Neuronal stem cell (in vitro differentiated cells): Measurements from ENCODE around the gene SPATA13.

Experiments used
- DNase-seq: peaks from one replicate; pipeline ENCODE4 v3.0.0-alpha.2; 2013; ENCODE audit warnings: low spot score
- H2AFZ ChIP-seq: one replicate; pipeline ENCODE4 v1.6.1; 2013; ENCODE audit warnings: mild to moderate bottlenecking, low read length, inconsistent platforms
- H2AK5ac ChIP-seq: 2 replicates; pipeline ENCODE4 v1.6.1; 2013; ENCODE audit warnings: low read depth, mild to moderate bottlenecking, inconsistent platforms, low read length, moderate library complexity, mixed read lengths
- H2BK120ac ChIP-seq: 2 replicates; pipeline ENCODE4 v1.6.1; 2013; ENCODE audit warnings: low read depth, mild to moderate bottlenecking, inconsistent platforms, low read length, moderate library complexity, mixed read lengths
- H2BK12ac ChIP-seq: one replicate; pipeline ENCODE4 v1.6.1; 2013; ENCODE audit warnings: low read length, inconsistent platforms
- H2BK15ac ChIP-seq: 2 replicates; pipeline ENCODE4 v1.6.1; 2013; ENCODE audit warnings: mild to moderate bottlenecking, low read length, inconsistent platforms, mixed read lengths
- H2BK5ac ChIP-seq: one replicate; pipeline ENCODE4 v1.6.1; 2013; ENCODE audit warnings: inconsistent platforms, mild to moderate bottlenecking, low read length, moderate library complexity
- H3K14ac ChIP-seq: one replicate; pipeline ENCODE4 v1.6.1; 2013; ENCODE audit warnings: low read length, inconsistent platforms
- H3K18ac ChIP-seq: 2 replicates; pipeline ENCODE4 v1.6.1; 2013; ENCODE audit warnings: low read length, inconsistent platforms
- H3K23ac ChIP-seq: 2 replicates; pipeline ENCODE4 v1.6.1; 2013; ENCODE audit warnings: low read depth, mild to moderate bottlenecking, mixed read lengths, low read length, inconsistent platforms; ENCODE audit not compliant: poor library complexity
- H3K27ac ChIP-seq: replicated peaks from 3 replicates; pipeline ENCODE4 v1.5.1; 2013; ENCODE audit warnings: low read length, inconsistent platforms
- H3K27me3 ChIP-seq, 3 experiments: 2 replicates each; pipeline ENCODE4 v1.6.1; 2013; ENCODE audit warnings: low read length in 3 of 3, mild to moderate bottlenecking in 2 of 3, inconsistent platforms in 1 of 3, low read depth in 1 of 3, mixed read lengths in 1 of 3, moderate library complexity in 1 of 3; ENCODE audit not compliant: control insufficient read depth in 3 of 3, insufficient read depth in 3 of 3
- H3K36me3 ChIP-seq, 2 donors: replicated peaks in 1 of 2; 2 replicates each; pipeline ENCODE4 v1.6.1; 2013; ENCODE audit warnings: low read length in 2 of 2; ENCODE audit not compliant: control insufficient read depth in 2 of 2, insufficient read depth in 2 of 2
- H3K4ac ChIP-seq: 2 replicates; pipeline ENCODE4 v1.6.1; 2013; ENCODE audit warnings: inconsistent platforms, mild to moderate bottlenecking, low read length, moderate library complexity
- H3K4me1 ChIP-seq, 2 donors: 1 replicate in 1 of 2; 2 replicates in 1 of 2; pipeline ENCODE4 v1.6.1; 2013; ENCODE audit warnings: low read length in 2 of 2, low read depth in 1 of 2; ENCODE audit not compliant: control insufficient read depth in 2 of 2, insufficient read depth in 1 of 2
- H3K4me2 ChIP-seq: one replicate; pipeline ENCODE4 v1.6.1; 2013; ENCODE audit warnings: mild to moderate bottlenecking, low read length, inconsistent platforms; ENCODE audit not compliant: insufficient read depth, poor library complexity, severe bottlenecking
- H3K4me3 ChIP-seq, 2 donors: 2 replicates each; pipeline ENCODE4 v1.5.1; 2013; ENCODE audit warnings: low read length in 2 of 2, mild to moderate bottlenecking in 2 of 2, inconsistent platforms in 1 of 2, moderate library complexity in 1 of 2
- H3K79me1 ChIP-seq: one replicate; pipeline ENCODE4 v1.6.1; 2013; ENCODE audit warnings: low read depth, mild to moderate bottlenecking, inconsistent platforms, low read length, moderate library complexity
- H3K9ac ChIP-seq: one replicate; pipeline ENCODE4 v1.6.1; 2013; ENCODE audit warnings: mild to moderate bottlenecking, low read depth, low read length, inconsistent platforms; ENCODE audit not compliant: poor library complexity
- H3K9me3 ChIP-seq, 2 donors: replicated peaks in 1 of 2; 2 replicates each; pipeline versions ENCODE3 to v1.6.1; 2013; ENCODE audit warnings: low read length in 2 of 2, mild to moderate bottlenecking in 2 of 2, inconsistent platforms in 1 of 2, low read depth in 1 of 2, mixed read lengths in 1 of 2, moderate library complexity in 1 of 2; ENCODE audit not compliant: control insufficient read depth in 2 of 2, insufficient read depth in 1 of 2
- H4K8ac ChIP-seq: one replicate; pipeline ENCODE4 v1.6.1; 2013; ENCODE audit warnings: low read depth, mild to moderate bottlenecking, inconsistent platforms, low read length, moderate library complexity
- H4K91ac ChIP-seq: one replicate; pipeline ENCODE4 v1.6.1; 2013; ENCODE audit warnings: low read length, low read depth, mild to moderate bottlenecking, inconsistent platforms; ENCODE audit not compliant: poor library complexity
- WGBS, 2 donors: extraction: QIAGEN DNeasy Blood & Tissue Kit; methylation state at CpG; one replicate each; pipeline ENCODE4 v1.1.7; 2013; ENCODE audit warnings: missing lambda C conversion rate in 2 of 2, mixed read lengths in 1 of 2; ENCODE audit not compliant: insufficient read length in 2 of 2, insufficient replicate concordance in 1 of 2; ENCODE audit errors: extremely low coverage in 2 of 2; 5-methylcytosine and 5-hydroxymethylcytosine counted together

SPATA13 gene

GRCh38 chr13:24123761-24124160 is 36.8 kb upstream of the SPATA13 start:
- WGBS, 2 donors, result no CpG with 5 or more reads among the region's 2 CpGs
- Histone ChIP-seq H2AK5ac (no peak overlapping the region), H2BK5ac (no peak overlapping the region), H3K9me3 (no peaks in the 10 kb centered on the region), H3K4me3 (no peak overlapping the region), H2BK12ac (no peak overlapping the region), H3K27ac (no peak overlapping the region), H4K91ac (no peak overlapping the region), H3K23ac (no peak overlapping the region), H3K4me2 (no peak overlapping the region), H2BK15ac (no peak overlapping the region), H3K4ac (no peak overlapping the region), H3K18ac (no peak overlapping the region), H3K4me1 (peaks cover 16 to 38% of the 10 kb centered on the region in 2 donors), H3K79me1 (no peaks in the 10 kb centered on the region), H3K9ac (no peak overlapping the region), H2BK120ac (no peak overlapping the region), H2AFZ (no peak overlapping the region), H3K27me3 (no peaks in the 10 kb centered on the region), H3K14ac (no peak overlapping the region), H4K8ac (no peak overlapping the region), H3K36me3 (no peaks in the 10 kb centered on the region)
- no peak for DNase-seq

- H3K4ac ChIP-seq, result no peak overlapping the region
- H3K14ac ChIP-seq, result no peak overlapping the region
- no peak overlapping the region for H2BK12ac ChIP-seq
- no peaks in the 10 kb centered on the region for H3K36me3 ChIP-seq
- H2BK120ac ChIP-seq, result no peak overlapping the region
- no peaks in the 10 kb centered on the region for H3K27me3 ChIP-seq
- no peak overlapping the region for H3K23ac ChIP-seq
- H2AK5ac ChIP-seq, result no peak overlapping the region
- H3K4me3 ChIP-seq, result peak overlapping the region in 1 of 2 donors; percentile 30
- H2AFZ ChIP-seq, result peak overlapping the region; percentile 74
- H4K8ac ChIP-seq, result no peak overlapping the region
- no peak overlapping the region for H3K27ac ChIP-seq
- WGBS, 2 donors, result no CpG with 5 or more reads among the region's 9 CpGs
- peaks cover 9 to 32% of the 10 kb centered on the region in 2 donors for H3K4me1 ChIP-seq
- no peaks in the 10 kb centered on the region for H3K9me3 ChIP-seq
- H2BK5ac ChIP-seq, result no peak overlapping the region
- no peak overlapping the region for H4K91ac ChIP-seq
- no peak overlapping the region for H2BK15ac ChIP-seq
- no peak overlapping the region for H3K18ac ChIP-seq
- H3K4me2 ChIP-seq, result no peak overlapping the region
- DNase-seq, result no peak
- H3K79me1 ChIP-seq, result no peaks in the 10 kb centered on the region
- no peak overlapping the region for H3K9ac ChIP-seq
These were observed 35.6 kb upstream of the SPATA13 start for GRCh38 chr13:24124789-24125476.

GRCh38 chr13:24127116-24127631 is 33.3 kb upstream of the SPATA13 start:
- Histone ChIP-seq H3K4me3 (no peak overlapping the region), H3K79me1 (no peaks in the 10 kb centered on the region), H4K91ac (no peak overlapping the region), H4K8ac (no peak overlapping the region), H3K23ac (no peak overlapping the region), H2AFZ (no peak overlapping the region), H3K9me3 (peaks cover 2 to 10% of the 10 kb centered on the region in 2 donors), H3K36me3 (no peaks in the 10 kb centered on the region), H3K4ac (no peak overlapping the region), H2BK5ac (no peak overlapping the region), H3K14ac (no peak overlapping the region), H3K27me3 (no peaks in the 10 kb centered on the region), H3K4me1 (peaks cover 8 to 30% of the 10 kb centered on the region in 2 donors), H3K9ac (no peak overlapping the region), H3K27ac (no peak overlapping the region), H2AK5ac (no peak overlapping the region), H3K4me2 (no peak overlapping the region), H3K18ac (no peak overlapping the region), H2BK12ac (no peak overlapping the region), H2BK15ac (no peak overlapping the region), H2BK120ac (no peak overlapping the region)
- DNase-seq, result no peak
- WGBS, 2 donors, result no CpG with 5 or more reads among the region's 2 CpGs

GRCh38 chr13:24128112-24128511 is 32.4 kb upstream of the SPATA13 start:
- Histone ChIP-seq H3K4me2 (no peak overlapping the region), H3K36me3 (no peaks in the 10 kb centered on the region), H3K14ac (no peak overlapping the region), H3K9me3 (peaks cover 2 to 11% of the 10 kb centered on the region in 2 donors), H3K27me3 (no peaks in the 10 kb centered on the region), H2AK5ac (no peak overlapping the region), H2BK5ac (no peak overlapping the region), H2AFZ (no peak overlapping the region), H4K8ac (no peak overlapping the region), H3K79me1 (no peaks in the 10 kb centered on the region), H2BK15ac (no peak overlapping the region), H3K4ac (no peak overlapping the region), H3K4me1 (peaks cover 8 to 27% of the 10 kb centered on the region in 2 donors), H3K4me3 (no peak overlapping the region), H3K18ac (no peak overlapping the region), H3K9ac (no peak overlapping the region), H2BK12ac (no peak overlapping the region), H3K23ac (no peak overlapping the region), H3K27ac (no peak overlapping the region), H2BK120ac (no peak overlapping the region), H4K91ac (no peak overlapping the region)
- no peak for DNase-seq
- no CpG with 5 or more reads among the region's 5 CpGs for WGBS, 2 donors
